CD4-positive, alpha-beta T cell treated with Interleukin-10 for 1 hour (primary cell): ENCODE results near the gene POLD2.

ENCODE experiments used
- DNase-seq: peaks from one replicate; pipeline ENCODE4 v3.0.0-alpha.2; 2020

Gene POLD2

GRCh38 chr7:44112231-44112996 is 10.9 kb downstream of the POLD2 start:
- DNase-seq: no peak

GRCh38 chr7:44111761-44112160 is 11.6 kb downstream of the POLD2 start:
- DNase-seq: no peak

GRCh38 chr7:44110719-44111635 is 12.4 kb downstream of the POLD2 start:
- no peak for DNase-seq

- DNase-seq: no peak
Observed at GRCh38 chr7:44109991-44110390, 13.4 kb downstream of the POLD2 start.

GRCh38 chr7:44108768-44109750 is 14.3 kb downstream of the POLD2 start:
- DNase-seq: no peak

- DNase-seq: no peak
Observed at GRCh38 chr7:44107961-44108767, 15.2 kb downstream of the POLD2 start.

- no peak for DNase-seq
Observed at GRCh38 chr7:44107116-44107960, 16.0 kb downstream of the POLD2 start.

GRCh38 chr7:44106311-44107065 is 16.9 kb downstream of the POLD2 start:
- no peak for DNase-seq

GRCh38 chr7:44105832-44106231 is 17.5 kb downstream of the POLD2 start:
- no peak for DNase-seq

- no peak for DNase-seq
Observed at GRCh38 chr7:44104860-44105771, 18.2 kb downstream of the POLD2 start.

- peak; percentile 23 for DNase-seq
Observed at GRCh38 chr7:44103923-44104859, 19.2 kb downstream of the POLD2 start, which contains the start of gene AEBP1. Gene AEBP1, plus strand, starts transcription at chr7:44104345. Its CDS starts 321 bp downstream, at chr7:44104666.

GRCh38 chr7:44103566-44103922 is 19.8 kb downstream of the POLD2 start:
- DNase-seq: no peak

- DNase-seq: no peak
Observed at GRCh38 chr7:44102846-44103565, 20.3 kb downstream of the POLD2 start.

GRCh38 chr7:44101966-44102845 is 21.1 kb downstream of the POLD2 start:
- no peak for DNase-seq

GRCh38 chr7:44101303-44101965 is 21.9 kb downstream of the POLD2 start:
- DNase-seq: no peak
